Umbilical cord (tissue), 2 donors: Measurements from ENCODE around the gene IQCC. TPM values are rescaled to one million over a fixed set of nuclear protein-coding genes. Genes with fewer than 3 reads are reported as not detected.

Experiments used
- DNase-seq: peaks from one replicate; pipeline ENCODE4 v3.0.0-alpha.2; 2015; ENCODE audit warnings: low spot score
- total RNA-seq: library from RNA; depleted of rRNA; stranded (reverse); fragments of >200 nt; gene quantifications from one replicate; pipeline ENCODE4 v1.2.3, GENCODE V29; 2014; ENCODE audit warnings: low replicate concordance; ENCODE audit not compliant: insufficient read depth

The IQCC gene
- total RNA-seq, 1 donor from 2014 or later, result 1.7 TPM

DNA sequence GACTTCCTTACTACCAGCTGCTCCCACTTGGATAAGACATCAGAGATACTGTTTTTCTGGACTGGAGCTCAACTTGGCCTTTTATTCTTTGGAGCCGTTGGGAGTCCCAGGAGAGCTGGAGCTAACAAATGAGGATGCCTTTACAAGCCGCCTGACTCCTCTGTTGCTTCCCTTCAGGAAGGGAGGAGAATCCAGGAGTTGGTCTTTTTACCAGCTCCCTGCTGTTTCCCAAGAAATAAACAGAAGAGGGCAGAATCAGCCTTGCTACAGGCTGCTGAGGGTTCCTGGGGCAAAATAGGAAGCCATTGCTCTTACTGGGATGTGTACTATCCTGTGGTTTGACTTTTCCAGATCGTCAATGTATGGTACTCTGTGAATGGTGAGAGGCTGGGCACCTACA lies 18.2 kb downstream of the IQCC start:
- no peak for DNase-seq

DNA sequence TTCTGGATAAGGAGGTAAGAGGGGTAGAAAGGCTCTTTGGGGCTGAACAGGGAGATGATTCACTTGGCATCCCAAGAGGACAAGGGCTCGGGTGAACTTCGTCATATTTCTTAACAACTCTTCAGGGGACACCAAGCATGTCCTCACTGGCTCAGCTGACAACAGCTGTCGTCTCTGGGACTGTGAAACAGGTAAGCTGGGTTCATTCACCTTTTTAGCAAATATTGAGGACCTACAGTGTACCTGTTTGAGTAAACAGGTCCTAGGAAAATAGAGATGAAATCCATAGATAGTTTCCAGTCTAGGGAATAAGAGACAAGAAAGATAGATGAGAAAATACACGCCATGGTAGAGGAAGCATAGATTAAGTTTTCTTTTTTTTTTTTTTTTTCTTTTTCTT lies 18.8 kb downstream of the IQCC start:
- DNase-seq, result no peak

DNA sequence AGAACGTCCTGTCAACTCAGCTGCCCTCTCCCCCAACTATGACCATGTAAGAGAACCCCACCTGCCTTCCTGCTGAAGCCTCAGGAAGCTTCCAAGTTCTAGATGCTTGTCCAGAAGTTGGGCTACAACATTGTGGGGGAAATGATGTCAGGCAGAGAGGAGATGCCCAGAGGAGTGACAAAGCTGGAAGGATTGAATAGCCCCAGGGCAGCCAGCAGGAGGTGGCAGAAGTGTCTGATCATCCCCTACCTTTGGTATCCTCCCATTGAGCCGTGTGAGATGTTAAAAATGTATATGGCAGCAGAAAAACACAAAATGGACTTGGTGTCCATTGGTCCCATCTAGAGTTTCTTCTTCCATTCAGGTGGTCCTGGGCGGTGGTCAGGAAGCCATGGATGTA lies 23.3 kb downstream of the IQCC start:
- no peak for DNase-seq

DNA sequence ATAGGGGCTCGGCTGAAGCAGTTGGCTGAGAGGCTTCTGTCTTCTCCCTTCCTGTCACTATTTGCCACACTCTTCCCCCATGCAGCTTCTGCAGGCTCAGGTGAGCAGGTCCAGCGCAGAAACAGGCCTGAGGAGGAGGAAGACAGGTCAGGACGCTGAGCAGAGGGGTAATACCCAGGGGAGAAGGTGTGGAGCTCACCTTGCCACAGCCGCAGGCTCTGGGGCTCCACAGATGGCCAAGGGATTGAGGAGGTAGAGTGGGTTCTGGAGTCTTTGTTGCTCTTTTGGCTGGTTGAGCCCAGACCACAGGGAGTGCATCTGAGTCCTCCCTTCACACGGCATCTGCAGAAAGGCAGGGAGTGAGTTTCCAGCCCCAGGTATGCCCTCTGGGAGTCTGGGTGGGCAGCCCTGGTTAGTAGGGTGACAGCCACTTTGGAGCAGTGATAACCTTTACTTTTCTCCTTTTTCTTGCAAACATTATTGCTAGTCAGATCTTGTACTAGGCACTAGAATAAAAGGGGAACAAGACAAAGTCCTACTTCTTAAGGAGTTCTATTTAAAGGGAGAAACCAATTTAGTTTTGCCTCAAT lies 26.5 kb downstream of the IQCC start:
- DNase-seq, result no peak

DNA sequence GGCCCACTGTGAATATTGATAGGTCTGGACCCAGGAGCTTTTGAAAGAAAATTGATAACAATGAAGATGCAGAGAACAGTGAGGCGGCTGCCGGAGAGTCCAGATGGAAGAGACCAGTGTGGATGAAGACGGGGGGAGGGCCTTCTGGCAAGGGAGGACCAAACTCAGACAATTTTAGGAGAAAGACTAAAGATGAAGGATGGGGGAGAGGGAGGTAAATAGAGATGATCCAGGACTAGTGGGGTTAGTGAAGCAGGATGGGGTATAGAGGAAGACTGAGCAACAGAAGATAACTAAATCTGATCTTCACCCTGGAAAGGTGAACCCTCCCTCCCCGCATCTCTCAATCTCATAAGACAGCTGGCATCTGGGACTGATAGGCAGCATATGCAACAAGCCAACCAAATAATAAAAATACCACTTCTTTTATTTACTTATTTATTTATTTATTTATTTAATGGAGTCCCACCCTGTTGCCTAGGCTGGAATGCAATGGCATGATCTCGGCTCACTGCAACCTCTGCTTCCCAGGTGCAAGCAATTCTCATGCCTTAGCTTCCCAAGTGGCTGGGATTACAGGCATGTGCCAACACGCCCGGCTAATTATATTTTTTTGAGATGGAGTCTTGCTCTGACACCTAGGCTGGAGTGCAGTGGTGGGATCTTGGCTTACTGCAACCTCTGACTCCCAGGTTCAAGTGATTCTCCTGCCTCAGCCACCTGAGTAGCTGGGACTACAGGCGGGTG lies 27.3 kb downstream of the IQCC start:
- no peak for DNase-seq

DNA sequence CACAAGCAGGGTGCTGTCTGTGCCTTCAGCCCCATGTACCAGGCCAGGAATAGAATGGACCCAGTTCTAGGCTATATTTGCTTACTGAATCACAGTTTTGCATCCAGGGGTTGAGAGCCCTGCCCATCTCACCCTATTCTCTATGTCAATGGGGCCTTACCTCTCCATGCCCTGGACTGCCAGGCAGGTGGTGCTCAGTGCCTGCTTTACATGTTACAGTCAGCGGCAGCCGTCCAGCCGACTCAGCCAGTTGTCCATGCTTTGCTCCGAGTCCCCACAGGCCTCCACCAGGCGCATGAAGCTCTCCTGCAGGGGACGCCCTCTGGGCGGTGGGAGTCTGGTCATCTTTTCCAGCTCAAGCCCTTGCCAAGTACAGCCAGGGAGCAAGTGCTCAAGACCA lies 29.3 kb downstream of the IQCC start:
- no peak for DNase-seq

DNA sequence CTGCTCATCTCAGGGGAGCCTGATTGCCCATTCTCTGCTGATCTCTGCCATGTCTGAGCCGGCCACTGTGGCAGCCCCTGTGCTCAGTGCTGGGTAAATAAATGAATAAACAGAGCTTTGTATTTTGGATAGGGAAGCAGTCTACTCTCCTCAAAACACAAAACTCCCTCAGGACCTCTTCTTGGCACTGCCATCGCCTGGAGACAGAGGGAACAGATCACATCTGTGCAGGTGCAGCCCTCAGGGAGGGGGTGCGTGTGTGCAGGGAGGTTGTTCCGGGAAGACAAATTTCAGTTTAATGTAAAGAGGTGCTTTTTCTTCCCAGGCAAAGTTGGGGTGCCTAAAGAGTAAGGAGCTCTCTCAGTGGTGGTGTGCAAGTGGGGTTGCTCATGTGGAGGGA lies 33.9 kb downstream of the IQCC start:
- no peak for DNase-seq

DNA sequence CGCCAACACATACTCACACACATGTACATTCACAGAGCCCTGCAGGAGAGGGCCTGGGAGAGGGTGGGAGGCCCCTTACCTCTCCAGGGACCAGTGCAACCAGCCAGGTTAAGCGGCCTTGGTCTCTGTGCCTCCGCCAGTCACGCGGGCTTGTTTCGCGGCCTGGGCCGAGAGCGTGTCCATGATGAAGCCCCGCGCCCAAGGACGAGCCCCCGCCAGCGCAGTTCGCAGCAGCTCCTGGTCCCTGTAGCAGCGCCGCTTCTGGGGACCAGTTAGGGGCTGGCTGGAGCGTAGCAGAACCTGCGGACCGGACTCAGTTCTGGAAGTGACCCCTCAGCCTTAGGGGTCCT lies 34.3 kb downstream of the IQCC start:
- no peak for DNase-seq

DNA sequence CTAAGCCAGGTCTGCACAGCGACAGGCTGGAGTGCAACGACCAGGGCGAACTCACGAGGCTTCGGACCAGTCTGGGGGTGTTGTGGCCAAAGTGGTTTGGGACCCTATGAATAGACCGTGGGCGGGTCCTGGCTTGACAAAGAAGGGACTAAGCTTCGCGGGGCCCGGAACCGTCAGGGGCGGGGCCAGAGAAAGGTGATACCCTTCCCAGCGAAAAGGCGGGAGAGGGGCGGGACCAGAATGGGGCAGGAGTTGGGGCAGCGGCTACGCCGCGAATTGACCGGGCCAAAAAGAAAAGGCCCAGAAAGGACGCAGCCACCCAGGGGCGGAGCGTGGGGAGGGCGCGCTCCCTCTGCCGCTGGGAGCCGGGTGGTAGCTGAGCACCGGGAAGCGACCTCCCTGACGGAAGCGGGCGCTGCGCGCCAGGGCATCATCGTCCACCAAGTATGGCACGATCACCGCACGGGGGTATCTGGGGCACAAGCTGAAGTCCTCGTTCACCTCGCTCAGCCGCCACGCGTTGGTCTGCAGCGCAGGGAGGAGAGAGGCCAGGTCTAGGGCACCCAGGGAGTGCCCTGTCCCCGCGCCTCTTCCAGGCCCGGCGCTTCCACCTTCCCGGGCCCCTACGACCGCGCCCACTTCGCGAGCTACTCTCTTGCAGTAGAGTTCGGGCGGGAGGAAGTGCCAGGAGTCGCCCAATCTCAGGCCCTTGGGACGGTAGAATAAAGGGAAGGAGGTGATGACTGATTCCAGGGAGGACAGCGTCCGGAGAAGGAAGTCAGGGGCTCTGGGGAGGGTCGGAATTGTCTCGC lies 34.9 kb downstream of the IQCC start:
- peak; percentile 79 for DNase-seq

DNA sequence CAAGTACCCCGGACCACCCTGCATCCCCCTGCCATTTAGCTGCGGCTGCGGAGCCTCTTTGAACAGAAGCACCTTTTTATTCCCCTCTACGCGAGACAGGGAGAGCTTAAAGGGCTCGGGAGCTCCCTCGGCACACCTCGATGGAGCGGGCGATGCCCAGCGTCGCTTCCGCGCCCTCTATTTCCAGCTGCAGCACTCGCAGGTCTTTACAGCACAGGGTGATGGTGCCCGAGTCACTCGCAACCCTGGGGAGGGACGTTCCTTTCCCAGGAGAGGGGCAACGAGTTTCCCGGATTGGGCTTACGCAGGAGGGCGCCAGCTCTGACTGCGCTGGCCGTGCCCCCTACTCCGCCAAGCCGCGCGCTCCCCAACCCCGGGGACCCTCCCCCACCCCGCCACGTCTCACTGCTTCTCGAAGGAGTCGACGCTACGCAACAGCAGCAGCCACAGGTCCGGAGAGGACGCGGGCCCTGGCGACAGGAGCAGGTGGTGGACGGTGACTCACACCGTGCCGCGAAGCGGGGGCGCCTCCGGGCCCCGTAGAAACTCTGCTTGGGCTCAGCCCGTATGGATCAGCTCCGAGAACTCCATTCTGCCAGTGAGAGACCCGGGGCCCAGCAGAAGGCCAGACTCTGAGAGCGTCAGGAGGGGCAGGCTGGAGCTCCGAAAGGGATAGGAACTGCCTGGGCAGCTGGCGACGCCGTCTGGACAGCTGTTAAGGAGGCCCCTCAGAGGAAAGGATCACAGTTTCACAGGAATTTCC lies 35.7 kb downstream of the IQCC start:
- peak; percentile 77 for DNase-seq

DNA sequence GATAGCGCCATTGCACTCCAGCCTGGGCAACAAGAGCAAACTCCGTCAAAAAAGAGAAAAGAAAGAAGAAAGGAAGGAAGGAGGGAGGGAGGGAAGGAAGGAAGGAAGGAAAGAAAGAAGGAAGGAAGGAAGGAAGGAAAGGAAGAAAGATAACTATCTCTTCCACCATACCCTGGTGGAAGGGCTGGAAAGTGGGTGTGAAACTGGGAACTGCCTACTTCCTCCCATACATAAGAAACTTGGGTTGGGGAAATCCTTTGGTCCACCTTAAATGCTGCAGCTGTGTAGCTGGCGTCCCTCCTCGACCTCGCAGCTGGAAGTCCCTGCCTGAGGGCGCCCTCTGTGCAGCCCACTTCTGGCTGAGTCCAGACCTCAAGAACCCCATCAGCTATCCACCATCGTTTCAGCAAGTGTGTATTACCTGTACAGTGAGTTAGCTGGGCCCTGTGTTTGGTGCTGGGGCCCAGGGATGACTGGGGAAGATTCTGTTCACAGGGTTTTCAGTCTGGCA lies 36.9 kb downstream of the IQCC start:
- peak; percentile 69 for DNase-seq

DNA sequence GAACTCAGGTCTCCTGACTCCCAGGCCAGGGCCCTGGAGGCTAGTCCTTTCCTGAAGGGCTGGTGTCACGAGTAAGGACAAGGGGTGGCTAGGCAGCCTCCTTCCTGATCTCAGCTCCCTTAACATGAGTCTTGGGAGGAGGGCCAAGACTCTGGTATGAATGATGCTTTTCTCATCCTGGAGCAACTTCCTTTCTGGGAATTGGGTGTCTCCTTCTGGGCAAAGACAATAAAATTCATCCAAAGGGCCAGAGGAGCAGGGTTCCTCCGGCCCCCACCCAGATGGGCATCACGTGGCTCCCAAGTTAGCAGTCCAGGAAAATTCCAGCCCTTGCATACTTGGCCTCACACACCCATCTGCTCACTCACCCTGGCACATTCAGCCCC lies 41.4 kb downstream of the IQCC start, which contains the start of gene FAM167B:
TSS of gene FAM167B (plus strand) at position 335 of the 386 bp plus-strand sequence. CDS start 200 bp downstream, outside the sequence.
- peak; percentile 71 for DNase-seq

DNA sequence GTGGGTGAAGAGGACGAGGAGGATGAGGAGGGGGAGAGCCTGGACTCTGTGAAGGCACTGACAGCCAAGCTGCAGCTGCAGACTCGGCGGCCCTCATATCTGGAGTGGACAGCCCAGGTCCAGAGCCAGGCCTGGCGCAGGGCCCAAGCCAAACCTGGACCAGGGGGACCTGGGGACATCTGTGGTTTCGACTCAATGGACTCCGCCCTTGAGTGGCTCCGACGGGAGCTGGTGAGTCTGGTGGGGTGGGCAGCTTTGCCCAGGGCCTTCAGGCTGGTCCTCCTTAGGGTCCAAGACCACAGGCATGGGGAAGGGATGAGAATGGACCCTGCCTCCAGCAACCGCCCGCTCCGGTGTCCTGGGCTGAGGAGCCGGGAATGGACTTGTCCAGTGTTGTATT lies 42.0 kb downstream of the IQCC start:
- DNase-seq, result no peak

DNA sequence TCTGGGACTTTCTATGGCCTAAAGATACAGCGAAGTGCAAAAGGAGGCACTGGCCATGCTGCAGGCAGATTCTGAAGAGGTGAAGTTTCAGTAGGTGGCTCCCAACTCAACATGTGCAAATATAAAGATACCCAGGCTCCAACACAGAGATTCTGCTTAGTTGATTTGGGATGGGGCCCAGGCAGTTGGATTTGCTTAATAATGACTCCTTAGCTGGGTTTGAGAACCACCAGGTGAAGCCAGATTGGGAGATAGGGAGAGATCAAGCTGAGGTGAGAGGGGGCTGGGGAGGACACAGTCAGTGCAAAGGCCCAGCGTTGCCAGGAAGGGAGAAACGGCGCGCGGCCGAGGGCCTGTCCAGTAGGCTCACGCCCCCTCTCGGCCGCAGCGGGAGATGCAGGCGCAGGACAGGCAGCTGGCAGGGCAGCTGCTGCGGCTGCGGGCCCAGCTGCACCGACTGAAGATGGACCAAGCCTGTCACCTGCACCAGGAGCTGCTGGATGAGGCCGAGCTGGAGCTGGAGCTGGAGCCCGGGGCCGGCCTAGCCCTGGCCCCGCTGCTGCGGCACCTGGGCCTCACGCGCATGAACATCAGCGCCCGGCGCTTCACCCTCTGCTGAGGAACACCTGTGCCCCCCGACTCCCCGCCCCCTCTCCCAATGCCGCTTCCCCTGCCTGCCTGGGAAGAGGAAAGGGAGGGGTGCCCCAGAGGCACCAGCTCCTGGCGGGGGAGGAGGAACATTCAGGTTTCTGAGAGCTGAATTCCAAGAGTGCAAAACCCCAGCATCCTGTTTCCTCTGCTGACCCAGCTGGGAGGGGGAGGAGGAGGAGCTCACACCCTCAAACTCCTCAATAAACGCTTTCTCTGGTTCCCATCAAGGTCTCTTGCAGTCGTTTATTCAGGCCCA lies 42.8 kb downstream of the IQCC start:
- DNase-seq, result peak; percentile 48

DNA sequence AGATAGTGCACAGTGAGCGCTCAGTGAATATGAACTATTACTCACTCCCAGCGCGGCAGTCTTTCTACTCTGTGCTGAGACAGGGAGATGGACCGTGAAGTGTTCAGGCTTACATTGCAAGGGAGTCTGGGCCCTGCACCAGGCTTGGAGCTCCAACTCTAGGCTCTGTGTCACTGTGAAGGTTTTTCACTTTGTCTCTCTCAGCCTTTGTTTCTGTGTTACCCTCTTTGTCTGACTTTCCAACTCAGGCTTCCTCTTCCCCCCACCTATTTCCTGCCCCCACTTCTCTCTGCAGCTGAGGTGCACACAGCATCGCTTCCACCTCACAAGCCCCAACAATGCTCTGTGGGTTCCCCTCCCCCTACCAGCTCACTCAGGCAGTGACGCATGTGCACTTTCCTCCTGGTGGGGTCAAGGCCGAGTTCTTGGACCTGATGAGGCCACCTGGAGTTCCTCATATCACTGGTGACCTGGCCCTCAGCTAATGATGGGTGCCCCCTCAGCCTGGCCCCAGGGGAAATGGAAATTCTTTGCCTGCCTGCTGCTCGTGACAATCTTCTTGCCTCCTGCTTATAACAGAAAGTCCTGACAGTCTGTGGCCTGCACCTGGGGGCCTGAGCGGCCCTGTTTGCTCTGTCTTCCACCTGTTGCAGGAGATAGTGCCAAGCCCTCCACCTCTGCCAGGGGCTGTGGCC lies 44.5 kb downstream of the IQCC start:
- DNase-seq, result peak; percentile 33

DNA sequence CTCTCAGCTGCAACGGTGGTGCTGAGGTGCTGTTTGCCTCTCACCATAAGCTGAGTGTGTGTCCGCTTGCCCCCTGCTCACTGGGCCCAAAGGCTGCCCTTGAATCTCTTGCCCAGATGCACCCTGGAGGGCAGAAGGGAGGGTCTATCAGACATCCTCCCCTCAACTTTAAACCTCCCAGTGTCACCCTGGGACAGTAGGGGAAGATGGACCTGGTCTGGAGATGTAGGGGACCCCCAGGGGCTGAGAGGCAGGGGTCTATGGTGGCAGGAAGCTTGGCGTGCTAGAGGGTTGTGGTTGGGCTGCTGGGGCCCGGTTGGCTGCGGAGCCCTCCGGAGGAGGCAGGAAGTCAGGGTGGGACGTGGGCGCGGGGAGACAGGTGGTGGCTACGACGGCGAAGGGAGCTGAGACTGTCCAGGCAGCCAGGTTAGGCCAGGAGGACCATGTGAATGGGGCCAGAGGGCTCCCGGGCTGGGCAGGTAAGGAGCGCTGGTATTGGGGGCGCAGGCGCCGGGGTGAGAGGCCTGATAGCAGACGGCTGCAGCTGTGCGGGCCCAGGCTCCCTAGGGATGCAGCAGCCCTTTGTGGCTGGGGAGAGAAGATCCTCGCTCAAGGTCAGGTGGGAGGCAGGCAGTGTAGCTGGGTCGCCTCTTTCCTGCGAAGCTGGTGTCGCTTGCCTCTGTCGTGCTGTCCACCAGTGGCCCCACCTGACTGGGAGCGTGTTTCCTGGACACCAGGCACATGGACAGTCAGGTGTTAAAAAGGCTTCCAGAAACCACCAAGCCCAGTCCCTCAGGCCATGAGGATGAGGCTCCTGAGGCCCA lies 45.6 kb downstream of the IQCC start, which contains the start of gene LCK:
TSS of gene LCK (plus strand) at position 373 of the 824 bp plus-strand sequence. CDS start 23,065 bp downstream, outside the sequence.
- DNase-seq, result no peak

DNA sequence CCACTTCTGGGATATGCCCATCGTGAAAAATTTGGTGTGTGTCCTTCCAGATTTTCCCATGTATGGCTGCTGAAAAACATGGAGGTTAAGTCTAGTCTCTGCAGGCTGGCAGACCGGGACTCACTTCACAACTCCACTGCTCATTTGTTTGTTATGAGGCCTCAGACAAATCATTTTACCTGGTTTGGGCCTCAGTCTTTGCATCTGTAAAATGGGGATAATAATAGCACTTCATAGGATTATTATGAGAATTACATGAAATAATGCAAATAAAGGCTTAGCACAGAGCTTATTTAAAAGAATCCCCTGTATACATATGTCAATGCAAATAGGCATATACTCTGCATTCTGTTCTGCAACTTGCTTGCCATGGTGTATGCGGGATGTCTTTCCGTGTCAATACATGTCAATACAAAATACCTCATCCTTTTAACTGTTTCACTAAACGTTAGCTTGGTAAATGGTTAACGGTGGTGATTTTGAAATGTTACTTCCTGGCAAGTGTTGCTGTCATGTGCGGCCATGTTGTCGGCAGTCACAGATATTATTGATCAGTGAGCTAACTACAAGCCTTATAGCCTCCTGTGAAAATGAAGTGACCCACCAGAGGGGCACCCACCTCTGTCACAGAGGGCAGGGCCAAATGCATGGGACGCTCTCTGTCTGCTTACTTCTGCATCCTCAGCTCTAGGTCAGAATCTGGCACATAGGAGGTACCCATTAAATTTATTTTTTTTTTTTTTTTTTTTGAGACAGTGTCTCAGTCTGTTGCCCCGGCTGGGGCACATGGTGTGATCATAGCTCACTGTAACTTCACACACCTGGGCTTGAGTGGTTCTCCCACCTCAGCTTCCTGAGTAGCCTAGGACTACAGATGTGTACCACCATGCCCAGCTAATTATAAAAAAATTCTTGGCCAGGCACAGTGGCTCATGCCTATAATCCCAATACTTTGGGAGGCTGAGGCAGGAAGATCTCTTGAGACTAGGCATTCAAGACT lies 49.9 kb downstream of the IQCC start:
- no peak for DNase-seq
